ENCODE measurements around the gene RBM20. TPM values are rescaled to one million over a fixed set of nuclear protein-coding genes. Genes with fewer than 3 reads are reported as not detected.

RBM20 gene
- total and polyA plus RNA-seq, 10 of the 15 experiments (the other 5 are each of a cell fraction or from before 2014, with no cell fraction given): 0.04 to 0.26 (median 0.15) TPM

DNA sequence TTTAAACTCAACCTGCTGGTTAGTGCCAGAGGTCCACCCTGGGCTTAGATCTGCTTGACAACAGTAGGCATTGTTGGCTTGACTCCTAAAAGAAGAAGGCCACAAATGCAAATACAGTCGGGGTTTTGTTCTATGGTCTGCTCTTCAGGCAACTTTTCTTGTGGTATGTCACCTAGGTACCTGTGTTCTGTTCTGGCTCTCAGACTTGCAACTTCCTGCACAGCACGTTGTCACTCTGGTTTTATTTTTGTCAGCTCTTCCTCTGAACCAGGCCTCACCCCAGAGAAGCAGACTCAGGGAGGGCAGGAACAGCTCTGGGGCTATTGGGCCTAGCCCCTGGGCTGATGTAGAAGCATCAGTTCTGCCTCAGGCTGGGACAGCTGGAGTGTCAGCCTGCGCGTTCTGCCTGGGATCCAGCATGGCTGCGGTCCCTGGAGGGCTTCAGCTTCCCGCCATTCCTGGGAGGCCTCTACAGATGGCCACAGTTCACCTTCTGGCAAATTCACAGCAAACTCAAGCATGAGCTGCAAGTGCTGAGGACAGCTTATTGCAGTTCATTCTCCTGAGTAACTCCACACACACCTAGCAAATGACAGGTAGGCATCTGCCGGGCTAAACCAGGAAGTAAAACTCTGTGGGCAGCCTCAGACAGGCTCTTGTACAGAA lies 216.6 kb downstream of the RBM20 start:
- ATAC-seq (peak; percentile 68), FAIRE-seq (peak; percentile 79), DNase-seq (ENCODE audit: low read depth, low spot score) (peak; percentile 90)
- Histone ChIP-seq H3K9ac (ENCODE audit: control insufficient read depth, insufficient read depth, low read length) (peak overlapping the region; percentile 78), H3K4me1 (ENCODE audit: control insufficient read depth, insufficient read depth, low read length) (peaks cover 80% of the 10 kb centered on the region), H4K20me1 (ENCODE audit: control insufficient read depth, insufficient read depth) (no peaks in the 10 kb centered on the region), H3K27me3 (replicated peaks in 1 of 2; ENCODE audit: control insufficient read depth in 2 of 2, insufficient read depth in 2 of 2, low read length in 1 of 2) (no peaks in the 10 kb centered on the region), H3K27ac (ENCODE audit: control insufficient read depth, insufficient read depth) (peak overlapping the region; percentile 98), H3K4me3 (peak overlapping the region; percentile 19), H3K36me3 (ENCODE audit: control insufficient read depth in 2 of 2, insufficient read depth in 2 of 2, low read length in 1 of 2) (no peaks in the 10 kb centered on the region), H3K9me3 (replicated peaks; ENCODE audit: control insufficient read depth, insufficient read depth, low read length) (peaks cover 2% of the 10 kb centered on the region; the same call in 1 of the 3 replicates), H3K4me2 (ENCODE audit: control insufficient read depth, insufficient read depth) (peak overlapping the region; percentile 95), H3K79me2 (ENCODE audit: control insufficient read depth, insufficient read depth, low read length) (peaks cover 2% of the 10 kb centered on the region; the same call in 1 of the 2 replicates), H2AFZ (ENCODE audit: control insufficient read depth, low read depth, low read length) (peak overlapping the region; percentile 56)
- CTCF ChIA-PET: interaction anchor here (0.8 to 5.4 kb wide), 11 partner anchors 7 to 58 kb away, joined by 3 to 68 read pairs (median 5); partner anchors contain the start of genes BBIP1, PDCD4 and SHOC2
- BruUV-seq (replicated peaks): no TSS peak
- 39% methylated on average over 7 of the region's 7 CpGs for WGBS (ENCODE audit: insufficient coverage, insufficient replicate concordance, low lambda C conversion rate, missing lambda C conversion rate)
- in situ Hi-C loops (cut with MboI) (no loop called here), intact Hi-C loops (cut with micrococcal nuclease; ENCODE audit: unreplicated experiment) (no loop called here)
- POLR2A ChIA-PET: interaction anchor here (0.6 to 6.7 kb wide), 12 partner anchors 9 to 786 kb away, joined by 3 to 145 read pairs (median 3); partner anchors contain the start of genes BBIP1 and PDCD4
- RAD21 ChIA-PET (ENCODE audit: unreplicated experiment): interaction anchor here (1.2 to 5.2 kb wide), 12 partner anchors 9 to 112 kb away, joined by 3 to 135 read pairs (median 10); partner anchors contain the start of genes BBIP1 and PDCD4
- SMC1A ChIA-PET (ENCODE audit: uncharacterized antibody, unreplicated experiment): interaction anchor here (0.6 to 6.8 kb wide), 19 partner anchors 6 to 238 kb away, joined by 3 to 188 read pairs (median 6); partner anchors contain the start of genes BBIP1 and PDCD4
- TF ChIP-seq SREBF2 (IDR thresholded peaks at IDR 0.05; ENCODE audit: low read length): no peak
- no peak for TF ChIP-seq CHD1 (IDR thresholded peaks at IDR 0.05; ENCODE audit: low read depth, low read length)
- TF ChIP-seq NFXL1 (IDR thresholded peaks at IDR 0.05; ENCODE audit: borderline replicate concordance): no peak
- TF ChIP-seq DPF2 (IDR thresholded peaks at IDR 0.05): peak; percentile 85
- TF ChIP-seq MEF2A (IDR thresholded peaks at IDR 0.05; ENCODE audit: insufficient read depth, low read depth, low read length): no peak
- peak; percentile 35; the same call in 1 of the 2 replicates for TF ChIP-seq CHD2 (IDR thresholded peaks at IDR 0.05; ENCODE audit: borderline replicate concordance, low read depth, low read length)
- TF ChIP-seq EGR1 (IDR thresholded peaks at IDR 0.05; ENCODE audit: borderline replicate concordance in 1 of 2, low read depth in 2 of 2, low read length in 2 of 2): no peak
- no peak for TF ChIP-seq SUPT20H (IDR thresholded peaks at IDR 0.05; ENCODE audit: borderline replicate concordance, control insufficient read depth, low read depth, low read length)
- peak; percentile 51; the same call in 1 of the 2 replicates for TF ChIP-seq TAF1 (IDR thresholded peaks at IDR 0.05; ENCODE audit: borderline replicate concordance, low read depth, low read length)
- peak; percentile 46; the same call in 1 of the 2 replicates for TF ChIP-seq MAX (IDR thresholded peaks at IDR 0.05; ENCODE audit: low read depth, low read length)
- no peak for TF ChIP-seq ZNF274 (IDR thresholded peaks at IDR 0.05; ENCODE audit: insufficient read depth, insufficient read length)
- TF ChIP-seq, protein P1, sequence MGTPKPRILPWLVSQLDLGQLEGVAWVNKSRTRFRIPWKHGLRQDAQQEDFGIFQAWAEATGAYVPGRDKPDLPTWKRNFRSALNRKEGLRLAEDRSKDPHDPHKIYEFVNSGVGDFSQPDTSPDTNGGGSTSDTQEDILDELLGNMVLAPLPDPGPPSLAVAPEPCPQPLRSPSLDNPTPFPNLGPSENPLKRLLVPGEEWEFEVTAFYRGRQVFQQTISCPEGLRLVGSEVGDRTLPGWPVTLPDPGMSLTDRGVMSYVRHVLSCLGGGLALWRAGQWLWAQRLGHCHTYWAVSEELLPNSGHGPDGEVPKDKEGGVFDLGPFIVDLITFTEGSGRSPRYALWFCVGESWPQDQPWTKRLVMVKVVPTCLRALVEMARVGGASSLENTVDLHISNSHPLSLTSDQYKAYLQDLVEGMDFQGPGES (IDR thresholded peaks at IDR 0.05): no peak
- TF ChIP-seq PRDM15 (CRISPR knock-in tag; IDR thresholded peaks at IDR 0.05): peak; percentile 17; the same call in 1 of the 2 replicates
- peak; percentile 79 for TF ChIP-seq RUNX3 (IDR thresholded peaks at IDR 0.05; ENCODE audit: low read length)
- TF ChIP-seq POLR2A (IDR thresholded peaks at IDR 0.05; ENCODE audit: low read depth, low read length): peak; percentile 66
- TF ChIP-seq IKZF2 (IDR thresholded peaks at IDR 0.05): peak; percentile 69 to 70; a peak in 3 of 4 replicates
- 0 out of 2 replicates have a peak, but pooled peaks have one; percentile 31 for TF ChIP-seq IRF4 (IDR thresholded peaks at IDR 0.05; ENCODE audit: low read depth, low read length)
- TF ChIP-seq FOXK2 (IDR thresholded peaks at IDR 0.05): no peak
- peak; percentile 81 for TF ChIP-seq IKZF1 (conservative IDR thresholded peaks at IDR 0.05)
- peak; percentile 63; the same call in 1 of the 2 replicates for TF ChIP-seq GATAD2B (conservative IDR thresholded peaks at IDR 0.05; ENCODE audit: low read depth)

All from GM12878 (cell line).